ENCODE measurements around the gene RAB8B. TPM values are rescaled to one million over a fixed set of nuclear protein-coding genes. Genes with fewer than 3 reads are reported as not detected.
A peak's percentile ranks its signal among the peaks of the same experiment; 100 is the strongest.

The RAB8B gene
- total and polyA plus RNA-seq, 9 of the 15 experiments (the other 6 are each of a cell fraction or from before 2014, with no cell fraction given) = 7.8 to 32.1 (median 24.2) TPM

DNA sequence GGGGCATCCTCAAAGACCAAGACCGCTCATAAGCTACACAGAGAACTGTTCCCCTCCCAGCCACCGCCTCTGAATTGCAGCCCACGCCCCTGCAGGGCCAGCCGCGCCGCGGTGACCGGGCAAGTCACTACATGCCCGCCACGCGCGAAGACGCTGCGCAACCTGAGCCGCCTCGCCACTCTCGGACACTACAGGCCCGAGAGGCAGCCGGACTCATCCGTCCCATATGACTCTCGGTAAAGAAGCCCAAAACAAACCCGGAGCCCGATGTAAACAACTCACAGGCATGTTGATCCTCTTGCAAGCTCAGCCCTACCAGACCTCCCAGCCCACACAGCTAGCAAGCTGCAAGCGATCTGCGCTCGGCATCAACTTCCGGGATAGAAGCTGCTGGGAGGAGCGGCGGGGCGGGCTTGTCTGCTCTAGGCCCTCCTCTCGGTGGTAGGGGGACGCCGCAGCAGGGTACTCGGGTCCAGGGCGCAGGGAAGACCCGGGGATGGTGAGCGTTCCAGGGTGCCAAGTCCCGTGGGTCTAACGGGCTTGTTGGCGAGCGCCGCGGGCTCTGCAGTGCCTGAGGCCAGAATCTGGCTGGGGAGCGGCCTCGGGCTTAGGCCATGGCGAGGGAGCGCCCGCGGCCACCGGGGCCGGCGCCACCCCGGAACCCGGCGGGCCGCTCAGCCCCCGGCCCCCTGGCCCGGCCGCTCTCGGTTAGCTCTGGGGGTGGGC lies 32.1 kb upstream of the RAB8B start, which contains the start of gene RPS27L (continued):
- TF ChIP-seq ZNF384 (IDR thresholded peaks at IDR 0.05; ENCODE audit: low read depth, low read length) = no peak
- TF ChIP-seq, protein P1, sequence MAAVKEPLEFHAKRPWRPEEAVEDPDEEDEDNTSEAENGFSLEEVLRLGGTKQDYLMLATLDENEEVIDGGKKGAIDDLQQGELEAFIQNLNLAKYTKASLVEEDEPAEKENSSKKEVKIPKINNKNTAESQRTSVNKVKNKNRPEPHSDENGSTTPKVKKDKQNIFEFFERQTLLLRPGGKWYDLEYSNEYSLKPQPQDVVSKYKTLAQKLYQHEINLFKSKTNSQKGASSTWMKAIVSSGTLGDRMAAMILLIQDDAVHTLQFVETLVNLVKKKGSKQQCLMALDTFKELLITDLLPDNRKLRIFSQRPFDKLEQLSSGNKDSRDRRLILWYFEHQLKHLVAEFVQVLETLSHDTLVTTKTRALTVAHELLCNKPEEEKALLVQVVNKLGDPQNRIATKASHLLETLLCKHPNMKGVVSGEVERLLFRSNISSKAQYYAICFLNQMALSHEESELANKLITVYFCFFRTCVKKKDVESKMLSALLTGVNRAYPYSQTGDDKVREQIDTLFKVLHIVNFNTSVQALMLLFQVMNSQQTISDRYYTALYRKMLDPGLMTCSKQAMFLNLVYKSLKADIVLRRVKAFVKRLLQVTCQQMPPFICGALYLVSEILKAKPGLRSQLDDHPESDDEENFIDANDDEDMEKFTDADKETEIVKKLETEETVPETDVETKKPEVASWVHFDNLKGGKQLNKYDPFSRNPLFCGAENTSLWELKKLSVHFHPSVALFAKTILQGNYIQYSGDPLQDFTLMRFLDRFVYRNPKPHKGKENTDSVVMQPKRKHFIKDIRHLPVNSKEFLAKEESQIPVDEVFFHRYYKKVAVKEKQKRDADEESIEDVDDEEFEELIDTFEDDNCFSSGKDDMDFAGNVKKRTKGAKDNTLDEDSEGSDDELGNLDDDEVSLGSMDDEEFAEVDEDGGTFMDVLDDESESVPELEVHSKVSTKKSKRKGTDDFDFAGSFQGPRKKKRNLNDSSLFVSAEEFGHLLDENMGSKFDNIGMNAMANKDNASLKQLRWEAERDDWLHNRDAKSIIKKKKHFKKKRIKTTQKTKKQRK (IDR thresholded peaks at IDR 0.05; ENCODE audit: borderline replicate concordance, low read depth, low read length) = peak; percentile 8; the same call in 1 of the 2 replicates
- peak; percentile 56; the same call in 1 of the 2 replicates for TF ChIP-seq KLF13 (tag; IDR thresholded peaks at IDR 0.05; ENCODE audit: borderline replicate concordance, low read depth)
- TF ChIP-seq MTA1 (IDR thresholded peaks at IDR 0.05; ENCODE audit: borderline replicate concordance) = peak; percentile 60; the same call in 1 of the 2 replicates
- TF ChIP-seq ASH1L (IDR thresholded peaks at IDR 0.05; ENCODE audit: borderline replicate concordance, low read depth, partially characterized antibody) = peak; percentile 41
- no peak for TF ChIP-seq BDP1 (IDR thresholded peaks at IDR 0.05; ENCODE audit: insufficient read depth, insufficient read length)
- peak; percentile 26 for TF ChIP-seq NEUROD1 (IDR thresholded peaks at IDR 0.05; ENCODE audit: borderline replicate concordance, low read depth, low read length, partially characterized antibody)
- peak; percentile 95 for TF ChIP-seq NBN (IDR thresholded peaks at IDR 0.05; ENCODE audit: low read depth)
- TF ChIP-seq, protein P2, sequence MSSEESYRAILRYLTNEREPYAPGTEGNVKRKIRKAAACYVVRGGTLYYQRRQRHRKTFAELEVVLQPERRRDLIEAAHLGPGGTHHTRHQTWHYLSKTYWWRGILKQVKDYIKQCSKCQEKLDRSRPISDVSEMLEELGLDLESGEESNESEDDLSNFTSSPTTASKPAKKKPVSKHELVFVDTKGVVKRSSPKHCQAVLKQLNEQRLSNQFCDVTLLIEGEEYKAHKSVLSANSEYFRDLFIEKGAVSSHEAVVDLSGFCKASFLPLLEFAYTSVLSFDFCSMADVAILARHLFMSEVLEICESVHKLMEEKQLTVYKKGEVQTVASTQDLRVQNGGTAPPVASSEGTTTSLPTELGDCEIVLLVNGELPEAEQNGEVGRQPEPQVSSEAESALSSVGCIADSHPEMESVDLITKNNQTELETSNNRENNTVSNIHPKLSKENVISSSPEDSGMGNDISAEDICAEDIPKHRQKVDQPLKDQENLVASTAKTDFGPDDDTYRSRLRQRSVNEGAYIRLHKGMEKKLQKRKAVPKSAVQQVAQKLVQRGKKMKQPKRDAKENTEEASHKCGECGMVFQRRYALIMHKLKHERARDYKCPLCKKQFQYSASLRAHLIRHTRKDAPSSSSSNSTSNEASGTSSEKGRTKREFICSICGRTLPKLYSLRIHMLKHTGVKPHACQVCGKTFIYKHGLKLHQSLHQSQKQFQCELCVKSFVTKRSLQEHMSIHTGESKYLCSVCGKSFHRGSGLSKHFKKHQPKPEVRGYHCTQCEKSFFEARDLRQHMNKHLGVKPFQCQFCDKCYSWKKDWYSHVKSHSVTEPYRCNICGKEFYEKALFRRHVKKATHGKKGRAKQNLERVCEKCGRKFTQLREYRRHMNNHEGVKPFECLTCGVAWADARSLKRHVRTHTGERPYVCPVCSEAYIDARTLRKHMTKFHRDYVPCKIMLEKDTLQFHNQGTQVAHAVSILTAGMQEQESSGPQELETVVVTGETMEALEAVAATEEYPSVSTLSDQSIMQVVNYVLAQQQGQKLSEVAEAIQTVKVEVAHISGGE (CRISPR knock-in tag; IDR thresholded peaks at IDR 0.05) = peak in 1 of 3 experiments; percentile 71; a peak in 2 of 6 replicates
- peak; percentile 23; the same call in 1 of the 2 replicates for TF ChIP-seq NCOA1 (IDR thresholded peaks at IDR 0.05; ENCODE audit: low read depth)
- peak; percentile 66 for TF ChIP-seq TARDBP (IDR thresholded peaks at IDR 0.05)
- 0 out of 4 replicates have a peak, but pooled peaks of 1 of the 2 experiments have one; percentile 15 for TF ChIP-seq TEAD1 (CRISPR knock-in tag; IDR thresholded peaks at IDR 0.05)
- TF ChIP-seq TAF7 (tag; IDR thresholded peaks at IDR 0.05) = peak; percentile 95
- TF ChIP-seq, protein P3, sequence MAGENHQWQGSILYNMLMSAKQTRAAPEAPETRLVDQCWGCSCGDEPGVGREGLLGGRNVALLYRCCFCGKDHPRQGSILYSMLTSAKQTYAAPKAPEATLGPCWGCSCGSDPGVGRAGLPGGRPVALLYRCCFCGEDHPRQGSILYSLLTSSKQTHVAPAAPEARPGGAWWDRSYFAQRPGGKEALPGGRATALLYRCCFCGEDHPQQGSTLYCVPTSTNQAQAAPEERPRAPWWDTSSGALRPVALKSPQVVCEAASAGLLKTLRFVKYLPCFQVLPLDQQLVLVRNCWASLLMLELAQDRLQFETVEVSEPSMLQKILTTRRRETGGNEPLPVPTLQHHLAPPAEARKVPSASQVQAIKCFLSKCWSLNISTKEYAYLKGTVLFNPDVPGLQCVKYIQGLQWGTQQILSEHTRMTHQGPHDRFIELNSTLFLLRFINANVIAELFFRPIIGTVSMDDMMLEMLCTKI (IDR thresholded peaks at IDR 0.05; ENCODE audit: partially characterized antibody) = no peak
- TF ChIP-seq L3MBTL2 (IDR thresholded peaks at IDR 0.05) = peak; percentile 89
- no peak for TF ChIP-seq ZC3H11A (IDR thresholded peaks at IDR 0.05; ENCODE audit: low read depth, low read length)
- 0 out of 2 replicates have a peak, but pooled peaks have one; percentile 17 for TF ChIP-seq ZNF232 (CRISPR knock-in tag; IDR thresholded peaks at IDR 0.05)
- TF ChIP-seq ZBTB17 (CRISPR knock-in tag; IDR thresholded peaks at IDR 0.05) = peak; percentile 80; the same call in 1 of the 2 replicates
- TF ChIP-seq NR1H2 (CRISPR knock-in tag; IDR thresholded peaks at IDR 0.05) = peak; percentile 69; the same call in 1 of the 2 replicates
- TF ChIP-seq SMARCE1 (IDR thresholded peaks at IDR 0.05) = peak; percentile 62
